GM08714 (cell line): ENCODE results near the gene TM7SF2.

Experiments used
- H3K4me3 ChIP-seq: fragments of 200-500 bp; sonication (Bioruptor generic); 2 replicates; pipeline ENCODE4 v1.5.1; 2014; ENCODE audit warnings: mild to moderate bottlenecking, low read length, inconsistent platforms
- ZNF274 ChIP-seq: IDR thresholded peaks from 2 replicates; pipeline ENCODE4 v1.6.1; 2012; ENCODE audit warnings: mild to moderate bottlenecking, low read depth, low read length

TM7SF2 gene

GRCh38 chr11:65083834-65084597 is 27.7 kb upstream of the TM7SF2 start, which contains the start of the genes CDCA5 and ZFPL1:
CDCA5 (minus strand) TSS chr11:65084040; CDS start chr11:65083978, 62 bp downstream.
ZFPL1 (plus strand) TSS chr11:65084222; CDS start chr11:65084699, 477 bp downstream.
- TF ChIP-seq ZNF274 = no peak

GRCh38 chr11:65084598-65085375 is 26.9 kb upstream of the TM7SF2 start:
- TF ChIP-seq ZNF274 = no peak
- peak overlapping the region; percentile 89 for H3K4me3 ChIP-seq

More at GRCh38 chr11:65083834-65084597, 27.7 kb upstream of the TM7SF2 start, which contains the start of the genes CDCA5 and ZFPL1:
- peak within 1 kb of the TSS; percentile 89 for H3K4me3 ChIP-seq

- no peak for TF ChIP-seq ZNF274
- no peak overlapping the region; the same call in 1 of the 2 replicates for H3K4me3 ChIP-seq
Observed at GRCh38 chr11:65085446-65085845, 26.2 kb upstream of the TM7SF2 start.

GRCh38 chr11:65086809-65087208 is 24.9 kb upstream of the TM7SF2 start:
- no peak for TF ChIP-seq ZNF274
- H3K4me3 ChIP-seq = no peak overlapping the region

GRCh38 chr11:65087216-65087615 is 24.5 kb upstream of the TM7SF2 start:
- no peak overlapping the region for H3K4me3 ChIP-seq
- no peak for TF ChIP-seq ZNF274

GRCh38 chr11:65087827-65088226 is 23.8 kb upstream of the TM7SF2 start:
- no peak for TF ChIP-seq ZNF274
- H3K4me3 ChIP-seq = no peak overlapping the region

GRCh38 chr11:65089621-65090020 is 22.1 kb upstream of the TM7SF2 start:
- TF ChIP-seq ZNF274 = no peak
- no peak overlapping the region for H3K4me3 ChIP-seq

- no peak overlapping the region for H3K4me3 ChIP-seq
- TF ChIP-seq ZNF274 = no peak
Observed at GRCh38 chr11:65090628-65091027, 21.0 kb upstream of the TM7SF2 start.

GRCh38 chr11:65095427-65095826 is 16.2 kb upstream of the TM7SF2 start:
- TF ChIP-seq ZNF274 = no peak
- peak overlapping the region; percentile 12; the same call in 1 of the 2 replicates for H3K4me3 ChIP-seq

- H3K4me3 ChIP-seq = peak within 1 kb of the TSS; percentile 67
- TF ChIP-seq ZNF274 = no peak
Observed at GRCh38 chr11:65095974-65096806, 15.5 kb upstream of the TM7SF2 start, which contains the start of gene VPS51. VPS51 (plus strand) TSS chr11:65096214; CDS start chr11:65096251, 37 bp downstream.

GRCh38 chr11:65096926-65097325 is 14.7 kb upstream of the TM7SF2 start:
- peak overlapping the region; percentile 67; the same call in 1 of the 2 replicates for H3K4me3 ChIP-seq
- TF ChIP-seq ZNF274 = no peak

- no peak overlapping the region for H3K4me3 ChIP-seq
- TF ChIP-seq ZNF274 = no peak
Observed at GRCh38 chr11:65100674-65101350, 10.9 kb upstream of the TM7SF2 start.
